Activated naive CD8-positive, alpha-beta T cell treated with anti-CD3 and anti-CD28 coated beads, Interleukin-2, amount 50 U/mL, for 24 hours (primary cell): ENCODE results near the gene KCTD10.

ENCODE experiments used
- ATAC-seq: fragments of 150-1000 bp; cut with Tn5 transposase; one replicate; pipeline ENCODE4 v1.10.0; 2021
- DNase-seq: peaks from one replicate; pipeline ENCODE4 v3.0.0; 2021
- H3K27ac Mint-ChIP-seq: one replicate; pipeline ENCODE4 v1.8.0; 2021; ENCODE audit warnings: mild to moderate bottlenecking, mixed read lengths
- H3K27me3 Mint-ChIP-seq: one replicate; pipeline ENCODE4 v1.8.0; 2021; ENCODE audit warnings: mixed read lengths
- H3K36me3 Mint-ChIP-seq: one replicate; pipeline ENCODE4 v1.8.0; 2021; ENCODE audit warnings: low read depth, mixed read lengths
- H3K4me1 Mint-ChIP-seq: one replicate; pipeline ENCODE4 v1.8.0; 2021; ENCODE audit warnings: mixed read lengths
- H3K4me3 Mint-ChIP-seq: one replicate; pipeline ENCODE4 v1.8.0; 2021; ENCODE audit warnings: mild to moderate bottlenecking, moderate library complexity, mixed read lengths
- H3K9me3 Mint-ChIP-seq: one replicate; pipeline ENCODE4 v1.8.0; 2021; ENCODE audit warnings: mixed read lengths

KCTD10 gene

GRCh38 chr12:109503611-109504010 lies 26.5 kb upstream of the KCTD10 start:
- Mint-ChIP-seq H3K4me3 (no peak overlapping the region), H3K4me1 (no peaks in the 10 kb centered on the region), H3K27me3 (no peaks in the 10 kb centered on the region), H3K27ac (no peak overlapping the region), H3K9me3 (no peaks in the 10 kb centered on the region), H3K36me3 (peaks cover 24% of the 10 kb centered on the region)
- no peak for DNase-seq
- ATAC-seq, result no peak

GRCh38 chr12:109502332-109502731 lies 25.2 kb upstream of the KCTD10 start:
- ATAC-seq, result no peak
- DNase-seq, result no peak
- Mint-ChIP-seq H3K36me3 (peaks cover 31% of the 10 kb centered on the region), H3K9me3 (no peaks in the 10 kb centered on the region), H3K4me3 (no peak overlapping the region), H3K27ac (no peak overlapping the region), H3K27me3 (no peaks in the 10 kb centered on the region), H3K4me1 (no peaks in the 10 kb centered on the region)

- H3K9me3 Mint-ChIP-seq, result no peaks in the 10 kb centered on the region
- H3K27ac Mint-ChIP-seq, result no peak overlapping the region
- no peaks in the 10 kb centered on the region for H3K4me1 Mint-ChIP-seq
- no peak for DNase-seq
- H3K36me3 Mint-ChIP-seq, result peaks cover 31% of the 10 kb centered on the region
- no peak overlapping the region for H3K4me3 Mint-ChIP-seq
- no peak for ATAC-seq
- H3K27me3 Mint-ChIP-seq, result no peaks in the 10 kb centered on the region
Observed at GRCh38 chr12:109501299-109501698, 24.2 kb upstream of the KCTD10 start.

- Mint-ChIP-seq H3K27ac (no peak overlapping the region), H3K4me1 (no peaks in the 10 kb centered on the region), H3K27me3 (no peaks in the 10 kb centered on the region), H3K36me3 (peaks cover 35% of the 10 kb centered on the region), H3K4me3 (no peak overlapping the region), H3K9me3 (no peaks in the 10 kb centered on the region)
- DNase-seq (no peak), ATAC-seq (no peak)
Observed at GRCh38 chr12:109500406-109501185, 23.5 kb upstream of the KCTD10 start.

GRCh38 chr12:109497675-109498074 lies 20.6 kb upstream of the KCTD10 start:
- peaks cover 37% of the 10 kb centered on the region for H3K36me3 Mint-ChIP-seq
- no peaks in the 10 kb centered on the region for H3K27me3 Mint-ChIP-seq
- no peak overlapping the region for H3K27ac Mint-ChIP-seq
- ATAC-seq (no peak), DNase-seq (no peak)
- H3K4me1 Mint-ChIP-seq, result no peaks in the 10 kb centered on the region
- H3K9me3 Mint-ChIP-seq, result no peaks in the 10 kb centered on the region
- H3K4me3 Mint-ChIP-seq, result no peak overlapping the region

GRCh38 chr12:109496306-109496705 lies 19.2 kb upstream of the KCTD10 start:
- Mint-ChIP-seq H3K36me3 (peaks cover 34% of the 10 kb centered on the region), H3K4me1 (no peaks in the 10 kb centered on the region), H3K27ac (no peak overlapping the region), H3K27me3 (no peaks in the 10 kb centered on the region), H3K4me3 (no peak overlapping the region), H3K9me3 (no peaks in the 10 kb centered on the region)
- DNase-seq (no peak), ATAC-seq (no peak)

GRCh38 chr12:109495012-109495411 lies 17.9 kb upstream of the KCTD10 start:
- no peaks in the 10 kb centered on the region for H3K9me3 Mint-ChIP-seq
- no peaks in the 10 kb centered on the region for H3K27me3 Mint-ChIP-seq
- H3K4me3 Mint-ChIP-seq, result no peak overlapping the region
- H3K36me3 Mint-ChIP-seq, result peaks cover 28% of the 10 kb centered on the region
- H3K4me1 Mint-ChIP-seq, result no peaks in the 10 kb centered on the region
- DNase-seq, result no peak
- H3K27ac Mint-ChIP-seq, result no peak overlapping the region
- no peak for ATAC-seq

GRCh38 chr12:109494348-109494881 lies 17.3 kb upstream of the KCTD10 start:
- Mint-ChIP-seq H3K9me3 (no peaks in the 10 kb centered on the region), H3K4me1 (no peaks in the 10 kb centered on the region), H3K36me3 (peaks cover 29% of the 10 kb centered on the region), H3K27me3 (no peaks in the 10 kb centered on the region), H3K4me3 (no peak overlapping the region), H3K27ac (no peak overlapping the region)
- ATAC-seq (no peak), DNase-seq (no peak)

GRCh38 chr12:109493938-109494337 lies 16.8 kb upstream of the KCTD10 start:
- peaks cover 32% of the 10 kb centered on the region for H3K36me3 Mint-ChIP-seq
- H3K27ac Mint-ChIP-seq, result no peak overlapping the region

GRCh38 chr12:109493090-109493489 lies 16.0 kb upstream of the KCTD10 start:
- H3K4me3 Mint-ChIP-seq, result no peak overlapping the region
- no peak overlapping the region for H3K27ac Mint-ChIP-seq
- H3K9me3 Mint-ChIP-seq, result no peaks in the 10 kb centered on the region
- H3K27me3 Mint-ChIP-seq, result no peaks in the 10 kb centered on the region
- no peaks in the 10 kb centered on the region for H3K4me1 Mint-ChIP-seq
- no peak for DNase-seq
- no peak for ATAC-seq
- H3K36me3 Mint-ChIP-seq, result peaks cover 29% of the 10 kb centered on the region

More at GRCh38 chr12:109493938-109494337, 16.8 kb upstream of the KCTD10 start:
- Mint-ChIP-seq H3K4me3 (no peak overlapping the region), H3K9me3 (no peaks in the 10 kb centered on the region), H3K27me3 (no peaks in the 10 kb centered on the region), H3K4me1 (no peaks in the 10 kb centered on the region)
- ATAC-seq (no peak), DNase-seq (no peak)

GRCh38 chr12:109492371-109492770 lies 15.3 kb upstream of the KCTD10 start:
- no peaks in the 10 kb centered on the region for H3K4me1 Mint-ChIP-seq
- no peak overlapping the region for H3K4me3 Mint-ChIP-seq
- H3K27ac Mint-ChIP-seq, result no peak overlapping the region
- no peaks in the 10 kb centered on the region for H3K27me3 Mint-ChIP-seq
- H3K9me3 Mint-ChIP-seq, result no peaks in the 10 kb centered on the region
- ATAC-seq, result no peak
- H3K36me3 Mint-ChIP-seq, result peaks cover 24% of the 10 kb centered on the region
- no peak for DNase-seq

GRCh38 chr12:109491671-109492070 lies 14.6 kb upstream of the KCTD10 start:
- H3K27me3 Mint-ChIP-seq, result no peaks in the 10 kb centered on the region
- DNase-seq (no peak), ATAC-seq (no peak)
- H3K36me3 Mint-ChIP-seq, result peaks cover 25% of the 10 kb centered on the region
- H3K9me3 Mint-ChIP-seq, result no peaks in the 10 kb centered on the region
- H3K4me3 Mint-ChIP-seq, result no peak overlapping the region
- no peaks in the 10 kb centered on the region for H3K4me1 Mint-ChIP-seq
- no peak overlapping the region for H3K27ac Mint-ChIP-seq

GRCh38 chr12:109489955-109490565 lies 13.0 kb upstream of the KCTD10 start:
- ATAC-seq (no peak), DNase-seq (no peak)
- Mint-ChIP-seq H3K4me1 (no peaks in the 10 kb centered on the region), H3K9me3 (no peaks in the 10 kb centered on the region), H3K27ac (no peak overlapping the region), H3K4me3 (no peak overlapping the region), H3K27me3 (no peaks in the 10 kb centered on the region), H3K36me3 (peaks cover 23% of the 10 kb centered on the region)

GRCh38 chr12:109489016-109489954 lies 12.2 kb upstream of the KCTD10 start:
- Mint-ChIP-seq H3K36me3 (peaks cover 17% of the 10 kb centered on the region), H3K4me3 (no peak overlapping the region), H3K4me1 (no peaks in the 10 kb centered on the region), H3K9me3 (no peaks in the 10 kb centered on the region), H3K27me3 (no peaks in the 10 kb centered on the region), H3K27ac (no peak overlapping the region)
- no peak for ATAC-seq
- DNase-seq, result no peak
